ENCODE results near the gene STARD7.
"Not testable (repeated sequence)": the region's sequence is repeated elsewhere in the genome, so short reads cannot be mapped to it uniquely, and the experiment has no call there.

STARD7 gene

DNA sequence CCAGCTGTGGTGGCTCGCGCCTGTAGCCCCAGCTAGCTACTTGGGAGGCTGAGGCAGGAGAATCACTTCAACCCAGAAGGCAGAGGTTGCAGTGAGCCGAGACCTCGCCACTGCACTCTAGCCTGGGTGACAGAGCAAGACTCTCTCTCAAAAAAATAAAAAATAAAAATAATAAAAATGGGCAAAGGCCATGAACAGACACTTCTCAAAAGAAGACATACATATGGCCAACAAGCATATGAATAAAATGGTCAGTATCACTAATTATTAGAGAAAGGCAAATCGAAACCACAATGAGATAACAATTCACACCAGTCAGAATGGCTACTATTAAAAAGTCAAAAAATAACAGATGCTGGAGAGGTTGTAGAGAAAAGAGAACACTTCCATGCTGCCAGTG, 48.3 kb downstream of the STARD7 start:
- not testable (repeated sequence) for DNase-seq

DNA sequence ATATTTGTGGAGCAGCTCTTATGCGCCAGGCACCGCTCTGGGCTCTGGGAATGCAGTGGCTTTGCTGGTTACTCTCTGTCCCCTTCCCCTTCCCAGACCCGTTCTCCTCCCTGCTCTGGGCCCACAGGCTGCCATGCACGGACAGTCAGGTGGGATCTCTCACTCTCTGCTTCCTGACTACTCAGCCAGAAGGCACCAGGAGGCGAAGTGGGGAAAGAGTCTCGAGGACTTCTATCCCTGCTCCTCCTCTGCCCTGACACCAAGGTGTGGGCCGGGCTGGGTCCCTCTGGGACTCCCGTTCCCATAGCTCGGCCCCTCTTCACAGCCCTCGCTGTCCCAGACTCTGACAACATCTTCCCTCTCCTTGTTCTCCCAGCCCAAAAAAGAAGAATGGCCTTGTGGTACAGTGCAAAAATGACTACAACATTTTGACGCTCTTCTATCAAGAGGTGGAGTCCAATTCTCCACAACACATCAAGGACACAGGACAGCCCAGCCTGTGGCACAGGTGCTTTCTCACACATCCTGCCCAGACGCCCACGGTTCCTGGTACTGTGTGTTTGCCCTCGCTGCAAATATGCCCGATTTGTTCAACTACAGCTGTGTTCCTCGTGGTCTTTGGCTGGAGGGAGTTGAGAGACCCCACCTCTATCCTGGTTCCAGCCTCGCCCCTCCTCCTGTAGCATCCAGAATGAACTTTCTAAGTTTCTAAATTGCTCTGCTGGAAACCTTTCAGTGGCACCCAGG, 49.4 kb downstream of the STARD7 start:
- no peak for DNase-seq

GRCh38 chr2:96158554-96158940, 50.1 kb downstream of the STARD7 start:
- no peak for DNase-seq

DNA sequence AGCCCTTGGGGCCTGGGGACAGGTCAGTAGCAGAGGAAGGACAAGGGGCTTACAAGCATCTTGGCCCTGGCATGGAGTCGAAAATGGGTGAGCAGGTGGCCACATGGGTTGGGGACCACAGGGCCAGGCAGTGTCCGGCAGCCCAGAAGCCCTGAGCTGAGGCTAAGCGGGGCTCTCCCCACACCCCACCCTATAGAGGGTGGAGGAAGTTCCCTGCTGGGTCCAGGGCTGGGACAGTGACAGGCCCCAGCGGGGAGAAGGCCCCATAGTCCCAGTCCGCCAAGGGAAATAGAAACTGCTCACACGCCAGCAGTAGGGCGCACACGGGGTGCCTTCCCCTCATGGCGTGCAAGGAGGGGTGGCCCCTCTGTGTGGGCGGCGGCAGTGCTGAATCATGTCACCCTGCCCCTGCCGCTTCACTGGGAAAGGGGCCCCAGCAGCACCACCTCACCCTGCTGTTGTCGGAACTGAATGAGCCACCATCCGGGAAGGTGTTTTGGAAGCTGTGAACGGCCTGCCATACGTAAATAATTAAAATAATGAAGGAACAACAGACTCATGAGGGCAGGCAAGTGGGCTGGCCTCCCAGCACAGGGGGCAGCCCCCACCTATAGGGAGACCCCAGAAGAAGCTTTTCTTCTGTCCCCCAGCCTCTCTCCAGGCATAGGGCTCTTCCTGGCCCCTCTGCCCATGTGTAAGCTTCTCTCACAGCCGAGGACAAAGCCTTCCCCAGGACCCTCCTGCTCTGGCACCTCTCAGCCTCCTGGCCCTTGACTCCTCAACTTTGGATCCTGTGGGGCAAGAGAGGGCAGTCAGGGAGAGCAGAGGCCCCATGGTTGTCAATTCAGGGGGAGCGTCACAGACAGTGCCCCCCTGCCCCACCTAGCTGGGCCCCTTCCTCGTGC, 50.7 kb downstream of the STARD7 start:
- DNase-seq = no peak

DNA sequence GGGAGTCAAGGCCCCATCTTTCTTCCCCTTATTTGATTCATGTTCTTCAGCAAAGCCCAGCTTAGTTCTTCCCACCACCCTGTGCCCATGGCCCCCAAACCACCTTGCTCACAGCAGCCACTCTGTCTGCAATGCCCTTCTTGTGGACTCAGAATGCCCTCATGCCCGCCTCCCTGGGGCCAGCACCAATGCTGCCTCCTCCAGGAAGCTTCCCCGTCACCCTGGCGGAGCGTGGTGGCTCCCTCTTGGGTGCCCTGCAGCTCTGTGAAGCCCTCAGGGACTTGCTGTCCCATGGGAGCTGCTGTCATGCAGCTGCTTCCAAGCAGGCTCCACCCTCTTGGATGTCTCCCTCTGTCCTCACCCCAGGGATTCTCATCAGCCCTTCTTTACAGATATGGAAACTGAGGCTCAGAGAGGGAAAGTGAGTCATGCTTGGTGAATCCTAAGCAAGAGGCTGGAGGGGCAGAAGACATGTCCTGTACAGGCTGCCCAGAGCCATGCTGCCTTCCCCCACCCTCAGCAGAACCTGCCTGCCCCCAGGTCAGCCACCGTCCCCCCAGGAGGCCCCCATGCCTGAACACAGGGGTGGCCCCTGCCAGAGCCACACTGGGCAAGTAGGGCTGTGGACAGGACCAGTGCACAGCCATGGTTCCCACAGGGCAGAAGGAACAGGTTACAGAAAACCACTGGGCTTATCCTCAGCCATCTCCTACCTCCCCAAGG, 51.5 kb downstream of the STARD7 start:
- DNase-seq = no peak

- DNase-seq = no peak
Measured at GRCh38 chr2:96156011-96156820, 52.4 kb downstream of the STARD7 start.

GRCh38 chr2:96154506-96155380, 53.9 kb downstream of the STARD7 start:
- DNase-seq = no peak

- DNase-seq = no peak
Measured at GRCh38 chr2:96153991-96154431, 54.6 kb downstream of the STARD7 start.

DNA sequence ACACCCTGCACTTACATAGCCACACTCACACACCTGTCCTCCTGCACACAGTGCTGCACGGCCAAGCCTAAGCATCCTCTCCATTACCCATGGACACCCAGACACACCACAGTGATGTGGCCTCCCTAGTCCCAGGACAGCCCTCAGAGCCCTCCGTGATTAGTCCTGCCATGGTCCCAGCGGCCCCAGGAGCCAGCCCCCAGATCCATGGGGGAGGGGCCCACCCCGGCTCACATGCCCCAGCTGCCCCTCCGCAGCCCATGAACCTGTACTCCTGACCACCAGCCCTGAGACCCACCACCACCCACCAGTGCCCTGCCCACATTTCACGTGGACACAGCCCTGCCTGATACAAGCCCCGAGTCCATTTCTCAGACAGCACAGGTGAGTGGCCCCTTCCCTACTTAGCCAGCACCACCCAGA, 55.3 kb downstream of the STARD7 start:
- DNase-seq = no peak

GRCh38 chr2:96152304-96153161, 56.1 kb downstream of the STARD7 start:
- peak; percentile 56 for DNase-seq

GRCh38 chr2:96151595-96152303, 56.9 kb downstream of the STARD7 start:
- no peak for DNase-seq

GRCh38 chr2:96150791-96151594, 57.6 kb downstream of the STARD7 start:
- DNase-seq = no peak

DNA sequence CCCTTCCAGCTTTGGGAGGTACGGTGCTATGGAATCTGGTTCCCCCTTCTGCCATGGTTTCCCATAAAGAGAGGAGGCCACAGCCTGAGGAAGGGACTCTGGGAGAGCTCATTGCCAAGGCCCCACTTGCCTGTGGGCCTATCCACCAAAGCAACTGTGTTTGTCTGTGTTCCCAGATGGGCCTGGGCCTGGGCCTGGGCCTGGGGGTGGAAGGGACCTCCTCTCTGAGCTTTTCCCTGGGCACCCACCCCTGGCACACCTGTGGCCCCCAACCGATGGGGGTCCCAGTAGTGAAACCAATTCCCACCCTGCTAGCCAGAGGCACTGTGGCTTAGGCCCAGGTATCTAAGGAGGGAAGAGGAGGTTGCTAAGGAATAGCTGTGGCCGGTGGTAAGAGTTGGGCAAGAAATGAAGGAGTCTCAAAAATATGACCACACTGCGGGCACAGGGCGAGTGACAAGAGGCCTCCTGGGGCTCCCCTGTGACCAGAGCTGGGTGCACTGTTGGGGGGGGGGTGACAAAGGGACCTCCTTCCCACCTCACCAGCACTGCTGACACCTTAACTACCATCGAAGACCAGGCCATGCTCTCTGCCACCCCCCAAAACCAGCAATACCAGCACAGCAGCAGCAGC, 58.5 kb downstream of the STARD7 start:
- DNase-seq = no peak

GRCh38 chr2:96148410-96149217, 60.0 kb downstream of the STARD7 start:
- DNase-seq = peak; percentile 89

- DNase-seq = peak; percentile 26
Measured at GRCh38 chr2:96147593-96148201, 60.9 kb downstream of the STARD7 start.

- DNase-seq = peak; percentile 20
Measured at GRCh38 chr2:96146881-96147592, 61.6 kb downstream of the STARD7 start.
